ENCODE results near the gene BBS2.
"Not testable (repeated sequence)": the region's sequence is repeated elsewhere in the genome, so short reads cannot be mapped to it uniquely, and the experiment has no call there.

BBS2 gene

GRCh38 chr16:56513091-56513490 is 6.7 kb downstream of the BBS2 start:
- H3K9me3 ChIP-seq, result no peaks in the 10 kb centered on the region
- no peaks in the 10 kb centered on the region for H3K27me3 ChIP-seq (ENCODE audit: low read depth)
- no peak for DNase-seq (ENCODE audit: low spot score in 2 of 2)
- in situ Hi-C loops (cut with MboI; ENCODE audit: low sequenced_read_pairs), result no loop called here
- H3K36me3 ChIP-seq (replicated peaks), result no peaks in the 10 kb centered on the region; the same call in 1 of the 2 replicates
- H3K4me3 ChIP-seq, result no peak overlapping the region
- H3K4me1 ChIP-seq, result peaks cover 6% of the 10 kb centered on the region

- in situ Hi-C loops (cut with MboI; ENCODE audit: low sequenced_read_pairs), result no loop called here
- Histone ChIP-seq H3K4me1 (peaks cover 6% of the 10 kb centered on the region), H3K4me3 (no peak overlapping the region), H3K9me3 (no peaks in the 10 kb centered on the region), H3K36me3 (replicated peaks) (no peaks in the 10 kb centered on the region; the same call in 1 of the 2 replicates), H3K27me3 (ENCODE audit: low read depth) (no peaks in the 10 kb centered on the region)
- DNase-seq (ENCODE audit: low spot score in 2 of 2), result no peak
Observed at GRCh38 chr16:56512025-56512424, 7.8 kb downstream of the BBS2 start.

- Histone ChIP-seq H3K27me3 (ENCODE audit: low read depth) (no peaks in the 10 kb centered on the region), H3K9me3 (no peaks in the 10 kb centered on the region), H3K4me1 (0 out of 2 replicates have a peak, but pooled peaks cover 3% of the 10 kb centered on the region), H3K36me3 (replicated peaks) (peaks cover 3% of the 10 kb centered on the region; the same call in 1 of the 2 replicates), H3K4me3 (no peak overlapping the region)
- no peak for DNase-seq (ENCODE audit: low spot score in 2 of 2)
- in situ Hi-C loops (cut with MboI; ENCODE audit: low sequenced_read_pairs), result no loop called here
Observed at GRCh38 chr16:56510544-56510943, 9.3 kb downstream of the BBS2 start.

GRCh38 chr16:56506941-56507340 is 12.9 kb downstream of the BBS2 start:
- Histone ChIP-seq H3K27me3 (ENCODE audit: low read depth) (no peaks in the 10 kb centered on the region), H3K4me1 (no peaks in the 10 kb centered on the region), H3K9me3 (no peaks in the 10 kb centered on the region), H3K36me3 (replicated peaks) (peaks cover 3% of the 10 kb centered on the region; the same call in 1 of the 2 replicates), H3K4me3 (no peak overlapping the region)
- no peak for DNase-seq (ENCODE audit: low spot score in 2 of 2)
- in situ Hi-C loops (cut with MboI; ENCODE audit: low sequenced_read_pairs), result no loop called here

GRCh38 chr16:56505181-56505580 is 14.6 kb downstream of the BBS2 start:
- in situ Hi-C loops (cut with MboI; ENCODE audit: low sequenced_read_pairs), result no loop called here
- H3K36me3 ChIP-seq (replicated peaks), result peaks cover 3% of the 10 kb centered on the region; the same call in 1 of the 2 replicates
- H3K27me3 ChIP-seq (ENCODE audit: low read depth), result no peaks in the 10 kb centered on the region

GRCh38 chr16:56493815-56494214 is 26.0 kb downstream of the BBS2 start:
- in situ Hi-C loops (cut with MboI; ENCODE audit: low sequenced_read_pairs), result no loop called here
- Histone ChIP-seq H3K9me3 (no peaks in the 10 kb centered on the region), H3K36me3 (replicated peaks) (no peaks in the 10 kb centered on the region; the same call in 1 of the 2 replicates), H3K4me1 (no peaks in the 10 kb centered on the region), H3K4me3 (no peak overlapping the region), H3K27me3 (ENCODE audit: low read depth) (no peaks in the 10 kb centered on the region)
- no peak for DNase-seq (ENCODE audit: low spot score in 2 of 2)

More at GRCh38 chr16:56505181-56505580, 14.6 kb downstream of the BBS2 start:
- Histone ChIP-seq H3K4me3 (no peak overlapping the region), H3K4me1 (no peaks in the 10 kb centered on the region), H3K9me3 (no peaks in the 10 kb centered on the region)
- DNase-seq (ENCODE audit: low spot score in 2 of 2), result no peak

GRCh38 chr16:56493126-56493525 is 26.7 kb downstream of the BBS2 start:
- Histone ChIP-seq H3K4me1 (no peaks in the 10 kb centered on the region), H3K27me3 (ENCODE audit: low read depth) (no peaks in the 10 kb centered on the region), H3K9me3 (no peaks in the 10 kb centered on the region), H3K4me3 (no peak overlapping the region), H3K36me3 (replicated peaks) (no peaks in the 10 kb centered on the region; the same call in 1 of the 2 replicates)
- no peak for DNase-seq (ENCODE audit: low spot score in 2 of 2)
- in situ Hi-C loops (cut with MboI; ENCODE audit: low sequenced_read_pairs), result no loop called here

- no peaks in the 10 kb centered on the region for H3K9me3 ChIP-seq
- no peaks in the 10 kb centered on the region; the same call in 1 of the 2 replicates for H3K36me3 ChIP-seq (replicated peaks)
Observed at GRCh38 chr16:56491657-56492261, 28.1 kb downstream of the BBS2 start.

GRCh38 chr16:56488868-56489267 is 31.0 kb downstream of the BBS2 start:
- H3K36me3 ChIP-seq (replicated peaks); in situ Hi-C loops (cut with MboI; ENCODE audit: low sequenced_read_pairs): not testable (repeated sequence)

More at GRCh38 chr16:56491657-56492261, 28.1 kb downstream of the BBS2 start:
- Histone ChIP-seq H3K27me3 (ENCODE audit: low read depth) (no peaks in the 10 kb centered on the region), H3K4me3 (no peak overlapping the region), H3K4me1 (no peaks in the 10 kb centered on the region)
- in situ Hi-C loops (cut with MboI; ENCODE audit: low sequenced_read_pairs), result no loop called here
- no peak for DNase-seq (ENCODE audit: low spot score in 2 of 2)

GRCh38 chr16:56488035-56488434 is 31.8 kb downstream of the BBS2 start:
- peaks cover 6% of the 10 kb centered on the region; the same call in 1 of the 2 replicates for H3K36me3 ChIP-seq (replicated peaks)
- in situ Hi-C loops (cut with MboI; ENCODE audit: low sequenced_read_pairs), result no loop called here
- H3K4me3 ChIP-seq, result no peak overlapping the region

More at GRCh38 chr16:56488868-56489267, 31.0 kb downstream of the BBS2 start:
- H3K4me1 ChIP-seq; H3K9me3 ChIP-seq; H3K27me3 ChIP-seq (ENCODE audit: low read depth); H3K4me3 ChIP-seq; DNase-seq (ENCODE audit: low spot score in 2 of 2): not testable (repeated sequence)

GRCh38 chr16:56483394-56483793 is 36.4 kb downstream of the BBS2 start:
- no peak for DNase-seq (ENCODE audit: low spot score in 2 of 2)
- no peaks in the 10 kb centered on the region for H3K27me3 ChIP-seq (ENCODE audit: low read depth)
- H3K9me3 ChIP-seq, result no peaks in the 10 kb centered on the region
- in situ Hi-C loops (cut with MboI; ENCODE audit: low sequenced_read_pairs), result no loop called here
- H3K36me3 ChIP-seq (replicated peaks), result peaks cover 16% of the 10 kb centered on the region
- peaks cover 16% of the 10 kb centered on the region for H3K4me1 ChIP-seq
- H3K4me3 ChIP-seq, result no peak overlapping the region

More at GRCh38 chr16:56488035-56488434, 31.8 kb downstream of the BBS2 start:
- no peaks in the 10 kb centered on the region for H3K9me3 ChIP-seq
- H3K4me1 ChIP-seq, result no peaks in the 10 kb centered on the region
- no peaks in the 10 kb centered on the region for H3K27me3 ChIP-seq (ENCODE audit: low read depth)
- no peak for DNase-seq (ENCODE audit: low spot score in 2 of 2)

- no peak for DNase-seq (ENCODE audit: low spot score in 2 of 2)
- H3K4me1 ChIP-seq, result peaks cover 17% of the 10 kb centered on the region
- H3K9me3 ChIP-seq, result no peaks in the 10 kb centered on the region
- H3K36me3 ChIP-seq (replicated peaks), result peaks cover 22% of the 10 kb centered on the region
- in situ Hi-C loops (cut with MboI; ENCODE audit: low sequenced_read_pairs), result no loop called here
- H3K27me3 ChIP-seq (ENCODE audit: low read depth), result no peaks in the 10 kb centered on the region
- no peak overlapping the region for H3K4me3 ChIP-seq
Observed at GRCh38 chr16:56482683-56483236, 37.1 kb downstream of the BBS2 start.

GRCh38 chr16:56481468-56482122 is 38.2 kb downstream of the BBS2 start:
- in situ Hi-C loops (cut with MboI; ENCODE audit: low sequenced_read_pairs), result no loop called here
- no peak for DNase-seq (ENCODE audit: low spot score in 2 of 2)
- Histone ChIP-seq H3K4me1 (peaks cover 24% of the 10 kb centered on the region), H3K9me3 (no peaks in the 10 kb centered on the region), H3K27me3 (ENCODE audit: low read depth) (no peaks in the 10 kb centered on the region), H3K36me3 (replicated peaks) (peaks cover 32% of the 10 kb centered on the region), H3K4me3 (no peak overlapping the region)

Data from HAP-1 (cell line).